Trophoblast cell (in vitro differentiated cells and primary cell): ENCODE measurements around the gene MLN.

Experiments
- DNase-seq, 2 donors: peaks; one replicate each; pipeline ENCODE4 v3.0.0-alpha.2; 2016
- H2AFZ ChIP-seq: 2 replicates; pipeline ENCODE4 v1.6.1; 2013; ENCODE audit warnings: low read length, moderate library complexity, mild to moderate bottlenecking; ENCODE audit not compliant: insufficient read depth, poor library complexity
- H2AK5ac ChIP-seq: 2 replicates; pipeline ENCODE4 v1.6.1; 2013; ENCODE audit warnings: mild to moderate bottlenecking, low read length
- H2BK120ac ChIP-seq: 2 replicates; pipeline ENCODE4 v1.6.1; 2013; ENCODE audit warnings: low read length, mild to moderate bottlenecking, moderate library complexity; ENCODE audit not compliant: insufficient read depth, poor library complexity
- H2BK12ac ChIP-seq: 2 replicates; pipeline ENCODE4 v1.6.1; 2013; ENCODE audit warnings: mild to moderate bottlenecking, low read length, moderate library complexity
- H2BK5ac ChIP-seq: 2 replicates; pipeline ENCODE4 v1.6.1; 2013; ENCODE audit warnings: low read length, low read depth, moderate library complexity, mild to moderate bottlenecking; ENCODE audit not compliant: poor library complexity
- H3K14ac ChIP-seq: 2 replicates; pipeline ENCODE4 v1.6.1; 2013; ENCODE audit warnings: mild to moderate bottlenecking, low read length
- H3K18ac ChIP-seq: 2 replicates; pipeline ENCODE4 v1.6.1; 2013; ENCODE audit warnings: mild to moderate bottlenecking, low read length
- H3K23ac ChIP-seq: 2 replicates; pipeline ENCODE4 v1.6.1; 2013; ENCODE audit warnings: low read length
- H3K27ac ChIP-seq: 2 replicates; pipeline ENCODE4 v1.5.1; 2013; ENCODE audit warnings: low read depth, mild to moderate bottlenecking, inconsistent platforms, low read length, moderate library complexity
- H3K27me3 ChIP-seq: 2 replicates; pipeline ENCODE4 v1.6.1; 2013; ENCODE audit warnings: inconsistent platforms, mild to moderate bottlenecking, low read length, moderate library complexity; ENCODE audit not compliant: insufficient read depth
- H3K36me3 ChIP-seq, 2 experiments: 1 replicate in 1 of 2; 2 replicates in 1 of 2; pipeline ENCODE4 v1.6.1; 2013; ENCODE audit warnings: low read length in 2 of 2, mild to moderate bottlenecking in 2 of 2, moderate library complexity in 1 of 2; ENCODE audit not compliant: insufficient read depth in 2 of 2, control insufficient read depth in 1 of 2
- H3K4ac ChIP-seq: 2 replicates; pipeline ENCODE4 v1.6.1; 2013; ENCODE audit warnings: low read depth, mild to moderate bottlenecking, low read length, moderate library complexity
- H3K4me1 ChIP-seq, 2 experiments: 1 replicate in 1 of 2; 2 replicates in 1 of 2; pipeline ENCODE4 v1.6.1; 2013; ENCODE audit warnings: low read length in 2 of 2, mild to moderate bottlenecking in 2 of 2, moderate library complexity in 1 of 2; ENCODE audit not compliant: insufficient read depth in 2 of 2, control insufficient read depth in 1 of 2
- H3K4me2 ChIP-seq: 2 replicates; pipeline ENCODE4 v1.6.1; 2013; ENCODE audit warnings: inconsistent platforms, mild to moderate bottlenecking, low read length, moderate library complexity
- H3K4me3 ChIP-seq: 2 replicates; pipeline ENCODE4 v1.5.1; 2013; ENCODE audit warnings: mild to moderate bottlenecking, low read depth, low read length, inconsistent platforms
- H3K79me1 ChIP-seq: one replicate; pipeline ENCODE4 v1.6.1; 2013; ENCODE audit warnings: low read length
- H3K79me2 ChIP-seq: 2 replicates; pipeline ENCODE4 v1.6.1; 2013; ENCODE audit warnings: low read length, mild to moderate bottlenecking; ENCODE audit not compliant: control insufficient read depth, insufficient read depth, poor library complexity
- H3K9ac ChIP-seq: 2 replicates; pipeline ENCODE4 v1.6.1; 2013; ENCODE audit warnings: mild to moderate bottlenecking, low read length
- H3K9me3 ChIP-seq: 2 replicates; pipeline ENCODE4 v1.6.1; 2013; ENCODE audit warnings: low read depth, mild to moderate bottlenecking, control low read depth, inconsistent platforms, low read length; ENCODE audit not compliant: insufficient read depth
- H4K12ac ChIP-seq: 2 replicates; pipeline ENCODE4 v1.6.1; 2013; ENCODE audit warnings: low read depth, mild to moderate bottlenecking, low read length, moderate library complexity
- H4K8ac ChIP-seq: 2 replicates; pipeline ENCODE4 v1.6.1; 2013; ENCODE audit warnings: low read depth, mild to moderate bottlenecking, low read length, moderate library complexity
- H4K91ac ChIP-seq: one replicate; pipeline ENCODE4 v1.6.1; 2013; ENCODE audit warnings: low read depth, mild to moderate bottlenecking, low read length, moderate library complexity
- WGBS: extraction: QIAGEN DNeasy Blood & Tissue Kit; methylation state at CpG from one replicate; pipeline ENCODE4 v1.1.7; 2013; ENCODE audit warnings: missing lambda C conversion rate; ENCODE audit not compliant: insufficient read length, insufficient coverage; ENCODE audit errors: extremely low coverage; 5-methylcytosine and 5-hydroxymethylcytosine counted together

MLN gene

GRCh38 chr6:33824461-33825154 lies 20.8 kb upstream of the MLN start:
- Histone ChIP-seq H3K4me3 (no peak overlapping the region), H2AFZ (no peak overlapping the region), H4K8ac (no peak overlapping the region), H3K36me3 (no peaks in the 10 kb centered on the region), H3K79me1 (no peaks in the 10 kb centered on the region), H2BK120ac (no peak overlapping the region), H3K9me3 (no peaks in the 10 kb centered on the region), H3K9ac (no peak overlapping the region), H3K27me3 (no peaks in the 10 kb centered on the region), H3K79me2 (no peaks in the 10 kb centered on the region), H3K18ac (no peak overlapping the region), H4K91ac (no peak overlapping the region), H3K4me1 (no peaks in the 10 kb centered on the region), H3K27ac (no peak overlapping the region), H2BK12ac (no peak overlapping the region), H3K4ac (no peak overlapping the region), H4K12ac (no peak overlapping the region), H3K23ac (no peak overlapping the region), H3K4me2 (no peak overlapping the region), H3K14ac (no peak overlapping the region), H2BK5ac (no peak overlapping the region), H2AK5ac (no peak overlapping the region)
- DNase-seq = no peak
- WGBS = no CpG with 5 or more reads among the region's 15 CpGs

- Histone ChIP-seq H3K4me1 (no peaks in the 10 kb centered on the region), H2BK12ac (no peak overlapping the region), H2BK5ac (no peak overlapping the region), H3K18ac (no peak overlapping the region), H2BK120ac (no peak overlapping the region), H3K4me2 (no peak overlapping the region), H3K9ac (no peak overlapping the region), H3K36me3 (no peaks in the 10 kb centered on the region), H3K23ac (no peak overlapping the region), H3K79me2 (no peaks in the 10 kb centered on the region), H3K9me3 (no peaks in the 10 kb centered on the region), H3K79me1 (no peaks in the 10 kb centered on the region), H2AK5ac (no peak overlapping the region), H4K12ac (no peak overlapping the region), H3K4me3 (no peak overlapping the region), H3K4ac (no peak overlapping the region), H3K14ac (no peak overlapping the region), H4K8ac (no peak overlapping the region), H2AFZ (no peak overlapping the region), H3K27ac (no peak overlapping the region), H3K27me3 (no peaks in the 10 kb centered on the region), H4K91ac (no peak overlapping the region)
- no CpG with 5 or more reads among the region's 2 CpGs for WGBS
- DNase-seq = no peak
Observed at GRCh38 chr6:33823806-33824205, 20.0 kb upstream of the MLN start.

GRCh38 chr6:33822575-33823395 lies 19.0 kb upstream of the MLN start:
- no peaks in the 10 kb centered on the region for H3K9me3 ChIP-seq
- no peak overlapping the region for H2AFZ ChIP-seq
- H3K27me3 ChIP-seq = no peaks in the 10 kb centered on the region
- no peak overlapping the region for H2BK5ac ChIP-seq
- no peak overlapping the region for H3K23ac ChIP-seq
- no peak overlapping the region for H3K14ac ChIP-seq
- H4K8ac ChIP-seq = no peak overlapping the region
- H2AK5ac ChIP-seq = no peak overlapping the region
- H2BK12ac ChIP-seq = no peak overlapping the region
- H3K36me3 ChIP-seq = no peaks in the 10 kb centered on the region
- no peaks in the 10 kb centered on the region for H3K79me1 ChIP-seq
- H2BK120ac ChIP-seq = no peak overlapping the region
- no peak overlapping the region for H3K18ac ChIP-seq
- H3K4me3 ChIP-seq = no peak overlapping the region
- no peak overlapping the region for H4K91ac ChIP-seq
- H3K27ac ChIP-seq = no peak overlapping the region
- H4K12ac ChIP-seq = no peak overlapping the region
- DNase-seq = no peak
- H3K79me2 ChIP-seq = no peaks in the 10 kb centered on the region
- H3K4me1 ChIP-seq = no peaks in the 10 kb centered on the region
- WGBS = no CpG with 5 or more reads among the region's 10 CpGs
- H3K4ac ChIP-seq = no peak overlapping the region
- H3K4me2 ChIP-seq = no peak overlapping the region
- no peak overlapping the region for H3K9ac ChIP-seq

GRCh38 chr6:33820784-33821520 lies 17.1 kb upstream of the MLN start:
- H4K12ac ChIP-seq = no peak overlapping the region
- no peak overlapping the region for H3K4me2 ChIP-seq
- 100% methylated on average over 1 of the region's 7 CpGs for WGBS
- H3K4me1 ChIP-seq = no peaks in the 10 kb centered on the region
- H4K91ac ChIP-seq = no peak overlapping the region
- no peak overlapping the region for H2BK5ac ChIP-seq
- H2BK12ac ChIP-seq = no peak overlapping the region
- no peak overlapping the region for H3K9ac ChIP-seq
- no peak overlapping the region for H3K4me3 ChIP-seq
- H3K79me2 ChIP-seq = no peaks in the 10 kb centered on the region
- H3K27me3 ChIP-seq = no peaks in the 10 kb centered on the region
- no peak overlapping the region for H3K27ac ChIP-seq
- DNase-seq = no peak
- H3K79me1 ChIP-seq = no peaks in the 10 kb centered on the region
- H2AK5ac ChIP-seq = no peak overlapping the region
- no peak overlapping the region for H3K4ac ChIP-seq
- H2BK120ac ChIP-seq = no peak overlapping the region
- H3K9me3 ChIP-seq = no peaks in the 10 kb centered on the region
- H2AFZ ChIP-seq = no peak overlapping the region
- H3K23ac ChIP-seq = no peak overlapping the region
- H3K14ac ChIP-seq = no peak overlapping the region
- no peaks in the 10 kb centered on the region for H3K36me3 ChIP-seq
- no peak overlapping the region for H3K18ac ChIP-seq
- no peak overlapping the region for H4K8ac ChIP-seq
